NOMO-1 treated with dmso at 0.1 percent for 144 hours (cell line): ENCODE data around the gene PTGER3.
A peak's percentile ranks its signal among the peaks of the same experiment; 100 is the strongest.

Source experiments
- DNase-seq: peaks from one replicate; lab custom pipeline; 2025; ENCODE audit not compliant: unreplicated experiment; lab: John Stamatoyannopoulos, UW

PTGER3 gene

DNA sequence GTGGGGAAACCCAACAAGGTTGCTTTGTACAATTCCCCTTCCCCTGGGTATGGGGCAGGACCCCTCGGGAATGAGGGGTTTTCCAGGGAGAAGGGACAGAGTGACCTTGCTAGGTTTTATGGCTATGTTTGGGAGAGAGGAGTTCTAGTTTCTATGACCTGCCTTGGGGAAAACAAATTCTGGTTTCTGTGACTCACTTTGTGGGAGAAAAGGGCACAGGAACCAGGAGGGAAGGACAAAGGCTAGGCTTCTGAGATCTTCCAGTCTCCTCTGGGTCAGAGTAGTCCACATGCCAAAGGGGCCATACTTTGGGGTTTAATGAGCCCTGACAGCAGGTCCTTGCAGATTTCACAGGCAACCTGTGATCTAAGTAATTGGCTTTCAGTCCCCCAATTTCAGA lies 5.5 kb upstream of the PTGER3 start:
- DNase-seq: no peak

- DNase-seq: peak; percentile 21
Observed at GRCh38 chr1:71049951-71050598, 2.5 kb upstream of the PTGER3 start.

DNA sequence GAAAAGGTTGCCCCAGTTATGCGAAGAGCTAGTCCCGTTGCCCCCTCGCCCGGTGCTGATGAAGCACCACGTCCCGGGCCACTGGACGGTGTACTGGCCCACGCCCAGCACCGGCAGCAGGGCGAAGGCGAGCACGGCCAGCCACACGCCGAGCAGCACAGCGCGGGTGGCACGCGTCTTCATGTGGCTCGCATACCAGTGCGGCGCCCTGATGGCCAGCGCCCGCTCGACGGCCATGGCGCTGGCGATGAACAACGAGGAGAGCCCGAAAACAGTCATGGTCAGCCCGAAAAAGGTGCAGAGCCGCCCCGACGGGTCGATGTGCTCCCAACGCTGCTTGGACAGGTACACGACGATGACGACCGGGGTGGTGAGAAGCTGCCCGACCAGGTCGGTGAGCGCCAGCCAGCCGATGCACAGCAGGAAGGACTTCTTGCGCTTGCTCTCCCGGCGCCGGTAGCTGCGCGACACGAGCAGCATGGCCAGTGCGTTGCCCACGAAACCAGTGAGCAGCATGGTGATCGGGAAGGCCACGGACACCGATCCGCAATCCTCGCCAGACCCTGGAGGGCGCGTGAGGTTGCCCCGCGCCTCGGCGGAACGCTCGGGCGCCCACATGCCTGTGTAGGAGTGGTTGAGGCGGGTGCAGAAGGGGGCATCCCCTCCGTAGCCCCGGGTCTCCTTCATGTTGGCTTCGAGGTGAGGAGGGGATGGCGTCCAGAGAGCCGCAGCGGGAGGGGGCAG lies 553 bp downstream of the PTGER3 start:
- no peak for DNase-seq

GRCh38 chr1:71045463-71046028 lies 2.1 kb downstream of the PTGER3 start:
- DNase-seq: no peak

GRCh38 chr1:71044833-71045232 lies 2.8 kb downstream of the PTGER3 start:
- DNase-seq: no peak

- no peak for DNase-seq
Observed at GRCh38 chr1:71043065-71043464, 4.6 kb downstream of the PTGER3 start.

GRCh38 chr1:71041806-71042205 lies 5.8 kb downstream of the PTGER3 start:
- DNase-seq: no peak

GRCh38 chr1:71039661-71040262 lies 7.9 kb downstream of the PTGER3 start:
- DNase-seq: no peak

DNA sequence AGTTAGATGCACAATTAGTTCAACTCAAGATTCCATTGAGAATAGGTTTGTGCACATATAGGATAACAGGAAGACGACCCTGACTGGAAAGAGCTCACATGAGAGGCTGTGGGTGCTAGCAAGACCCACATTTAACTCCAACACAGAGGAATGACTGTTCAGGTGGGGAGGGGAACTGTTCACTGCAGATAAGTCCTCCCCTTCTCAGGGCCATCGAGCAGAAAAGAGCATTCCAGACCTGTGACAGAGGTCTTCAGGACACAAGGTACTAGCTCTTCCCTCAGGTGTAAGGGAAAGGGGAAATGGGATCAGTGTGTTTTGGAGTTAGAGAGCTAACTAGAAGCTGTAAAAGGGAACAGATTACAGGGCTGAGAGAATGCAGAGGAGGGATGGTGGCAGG lies 8.7 kb downstream of the PTGER3 start:
- no peak for DNase-seq

DNA sequence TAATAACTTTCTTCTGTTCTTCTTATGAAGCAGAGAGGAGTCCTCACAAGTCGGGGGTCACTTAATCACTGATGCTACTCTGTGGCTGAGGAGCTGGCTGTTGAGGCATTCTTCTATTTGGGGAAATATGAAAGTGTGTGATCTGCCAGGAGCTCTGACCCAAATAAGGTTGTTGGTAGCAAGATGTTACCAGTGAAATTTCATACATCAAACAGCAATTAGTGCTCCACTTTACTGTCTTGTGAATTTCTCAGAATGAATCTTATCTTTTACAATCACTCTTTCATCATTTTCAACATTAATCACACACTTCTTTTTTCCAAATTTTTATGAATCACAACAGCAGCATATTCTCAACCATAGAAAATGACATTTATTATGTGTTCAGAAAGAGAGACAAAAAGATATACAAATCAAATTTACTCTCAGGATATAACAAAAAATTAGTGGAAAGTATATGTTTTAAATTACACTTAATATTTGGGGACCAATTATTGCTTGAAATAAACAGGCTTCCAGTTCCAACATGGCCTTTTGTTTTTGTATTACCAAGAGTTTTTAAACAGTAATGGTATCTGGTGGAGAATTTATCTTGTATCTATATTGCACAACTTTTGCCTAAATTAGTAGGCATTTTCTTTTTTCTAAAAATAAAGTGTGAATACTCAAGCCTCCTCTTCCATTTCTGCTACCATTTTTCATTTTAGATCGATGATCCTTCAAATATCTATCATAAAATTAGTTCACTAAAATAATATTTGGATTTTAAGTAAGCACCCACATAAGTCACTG lies 9.6 kb downstream of the PTGER3 start:
- no peak for DNase-seq

DNA sequence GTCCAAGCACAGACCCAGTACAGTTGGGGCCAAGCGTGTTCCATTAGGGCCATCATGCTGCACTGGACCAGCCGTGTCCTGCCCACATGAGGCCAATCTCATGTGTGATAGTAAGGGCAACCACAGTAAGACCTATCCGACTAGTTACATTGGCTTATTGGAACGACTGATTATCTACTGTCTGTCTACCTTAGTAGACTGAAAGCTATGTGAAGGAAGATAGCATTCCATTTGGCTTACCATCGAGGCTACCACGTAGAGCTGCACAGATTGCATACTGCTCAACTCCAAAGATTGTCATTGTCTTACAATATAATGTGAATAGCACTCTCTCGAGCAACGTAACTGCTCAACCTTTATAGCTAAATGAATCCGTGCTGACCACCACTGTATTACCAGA lies 10.6 kb downstream of the PTGER3 start:
- no peak for DNase-seq

GRCh38 chr1:71033136-71033535 lies 14.5 kb downstream of the PTGER3 start:
- DNase-seq: no peak

DNA sequence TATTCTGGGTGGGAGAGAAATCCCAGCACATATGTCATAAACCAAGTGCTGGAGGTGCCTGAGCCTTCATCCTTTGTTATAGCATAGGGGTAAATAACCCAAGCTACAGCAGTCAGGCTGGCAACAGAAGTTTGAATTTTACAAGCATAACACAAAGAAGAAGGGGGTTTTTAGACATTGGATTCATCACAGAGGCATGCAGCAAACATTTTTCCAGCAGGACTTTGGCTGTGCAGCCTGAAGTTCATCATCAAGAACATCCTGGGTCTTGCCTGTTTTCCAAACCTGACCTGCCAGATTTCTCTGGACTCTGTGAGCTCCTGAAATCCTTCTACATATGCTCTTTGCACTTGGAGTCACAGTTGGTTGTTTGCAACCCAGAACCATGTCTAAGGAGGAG lies 16.2 kb downstream of the PTGER3 start:
- DNase-seq: no peak

GRCh38 chr1:71030026-71030425 lies 17.6 kb downstream of the PTGER3 start:
- DNase-seq: no peak

- no peak for DNase-seq
Observed at GRCh38 chr1:71028981-71029380, 18.6 kb downstream of the PTGER3 start.

DNA sequence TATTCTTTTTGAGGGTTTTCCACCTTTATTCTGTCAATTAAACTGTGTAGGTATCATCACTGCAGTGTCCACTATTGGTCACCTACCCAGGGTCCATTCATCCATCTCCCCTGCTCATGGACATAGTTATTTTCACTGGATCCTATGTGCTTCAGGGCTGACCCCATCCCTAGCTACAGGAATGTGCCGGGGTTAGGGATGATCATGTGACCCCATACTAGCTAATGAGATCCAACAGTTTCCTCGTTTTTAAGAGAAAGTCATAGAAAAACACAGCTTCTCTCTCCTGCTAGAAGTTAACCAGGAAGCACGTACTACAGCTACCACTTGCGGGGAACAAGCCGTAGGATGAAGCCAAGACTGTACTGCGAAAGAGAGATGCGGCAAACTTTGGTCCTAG lies 19.6 kb downstream of the PTGER3 start:
- DNase-seq: no peak

GRCh38 chr1:71026093-71026492 lies 21.5 kb downstream of the PTGER3 start:
- DNase-seq: no peak

- no peak for DNase-seq
Observed at GRCh38 chr1:71023515-71023914, 24.1 kb downstream of the PTGER3 start.

GRCh38 chr1:71019233-71019969 lies 28.2 kb downstream of the PTGER3 start:
- no peak for DNase-seq

DNA sequence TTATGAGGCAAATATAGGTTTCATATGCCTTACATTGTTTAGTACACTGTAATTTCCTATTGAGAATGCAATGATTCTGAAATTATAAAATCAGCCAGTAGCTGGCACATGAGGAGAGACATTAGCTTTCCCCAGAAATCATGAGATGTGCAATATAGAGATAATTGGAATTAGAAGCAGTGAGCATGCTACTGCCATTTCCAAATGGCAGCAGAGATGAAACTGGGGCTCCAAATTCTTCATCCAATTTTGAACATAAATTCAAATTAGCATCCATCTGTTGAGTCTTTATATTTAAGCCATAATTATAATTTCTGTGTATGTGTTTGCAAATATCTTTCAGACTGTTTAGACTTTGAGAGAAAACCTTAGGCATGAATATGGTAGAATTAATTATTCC lies 28.8 kb downstream of the PTGER3 start:
- no peak for DNase-seq

DNA sequence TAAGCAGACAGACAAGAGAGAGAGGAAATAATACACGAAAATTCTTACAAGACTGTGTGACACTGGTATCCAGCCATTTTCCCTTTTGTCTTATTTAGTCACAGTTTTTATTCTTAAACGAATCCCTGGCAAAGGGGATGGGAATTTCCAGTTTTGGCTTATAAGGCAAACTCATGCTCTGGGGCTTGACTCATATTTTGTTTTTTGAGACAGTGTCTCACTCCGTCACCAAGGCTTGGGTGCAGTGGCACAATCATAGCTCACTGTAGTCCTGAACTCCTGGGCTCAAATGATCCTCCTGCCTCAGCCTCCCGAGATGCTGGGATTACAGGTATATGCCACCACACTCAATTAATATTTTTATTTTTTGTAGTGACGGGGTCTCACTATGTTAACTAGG lies 31.9 kb downstream of the PTGER3 start:
- DNase-seq: no peak
